Adrenal gland (tissue), 5 donors: ENCODE measurements around the gene ZSCAN25.

Experiments
- POLR2A ChIP-seq, 2 donors: fragments of 450-650 bp; IDR thresholded peaks; one replicate each; pipeline ENCODE4 v1.6.1; 2017; ENCODE audit warnings: antibody characterized with exemption in 2 of 2, mild to moderate bottlenecking in 2 of 2, moderate library complexity in 1 of 2
- TF ChIP-seq, protein P1 (sequence below), 6 experiments: fragments of 450-650 bp in 4 of 6; fragments of 200-600 bp in 2 of 6; sonication (generic) in 1 of 6; IDR thresholded peaks; 1 replicate in 5 of 6; 2 replicates in 1 of 6; pipeline versions ENCODE4 v1.5.1 to v1.8.0; 2016 to 2021; ENCODE audit warnings: antibody characterized with exemption in 6 of 6, mild to moderate bottlenecking in 2 of 6, moderate library complexity in 1 of 6
- donor health status: DM: no; HTN: no; CAD: no.

DNA sequence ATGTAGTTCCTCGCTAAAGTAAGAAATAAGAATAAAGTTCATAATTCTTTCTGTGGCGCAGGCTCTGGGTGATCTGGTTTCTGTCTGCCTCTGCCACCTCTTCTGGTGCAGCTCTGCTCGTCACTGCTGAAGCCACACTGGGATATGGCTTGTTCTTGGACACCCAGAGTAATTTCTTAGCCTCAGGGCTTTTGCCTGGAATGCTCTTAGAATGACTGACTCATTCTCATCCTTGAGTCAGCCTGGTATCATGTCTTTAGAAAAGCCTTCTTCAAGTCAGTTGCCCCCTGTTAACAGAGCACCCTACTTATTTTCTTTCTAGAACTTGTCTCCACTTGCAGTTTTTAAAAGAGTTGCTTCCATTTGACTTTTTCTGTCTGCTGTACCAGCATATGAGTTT, 2.0 kb downstream of the ZSCAN25 start:
- TF ChIP-seq, protein P1, sequence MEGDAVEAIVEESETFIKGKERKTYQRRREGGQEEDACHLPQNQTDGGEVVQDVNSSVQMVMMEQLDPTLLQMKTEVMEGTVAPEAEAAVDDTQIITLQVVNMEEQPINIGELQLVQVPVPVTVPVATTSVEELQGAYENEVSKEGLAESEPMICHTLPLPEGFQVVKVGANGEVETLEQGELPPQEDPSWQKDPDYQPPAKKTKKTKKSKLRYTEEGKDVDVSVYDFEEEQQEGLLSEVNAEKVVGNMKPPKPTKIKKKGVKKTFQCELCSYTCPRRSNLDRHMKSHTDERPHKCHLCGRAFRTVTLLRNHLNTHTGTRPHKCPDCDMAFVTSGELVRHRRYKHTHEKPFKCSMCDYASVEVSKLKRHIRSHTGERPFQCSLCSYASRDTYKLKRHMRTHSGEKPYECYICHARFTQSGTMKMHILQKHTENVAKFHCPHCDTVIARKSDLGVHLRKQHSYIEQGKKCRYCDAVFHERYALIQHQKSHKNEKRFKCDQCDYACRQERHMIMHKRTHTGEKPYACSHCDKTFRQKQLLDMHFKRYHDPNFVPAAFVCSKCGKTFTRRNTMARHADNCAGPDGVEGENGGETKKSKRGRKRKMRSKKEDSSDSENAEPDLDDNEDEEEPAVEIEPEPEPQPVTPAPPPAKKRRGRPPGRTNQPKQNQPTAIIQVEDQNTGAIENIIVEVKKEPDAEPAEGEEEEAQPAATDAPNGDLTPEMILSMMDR (IDR thresholded peaks at IDR 0.05): no peak
- no peak for TF ChIP-seq POLR2A (IDR thresholded peaks at IDR 0.05)
